GM21526 (cell line): ENCODE data around the gene ZNF709.
"Not testable (repeated sequence)": the region's sequence is repeated elsewhere in the genome, so short reads cannot be mapped to it uniquely, and the experiment has no call there.

ENCODE experiments used
- ATAC-seq: cut with Tn5 transposase; IDR thresholded peaks from one replicate; pipeline ENCODE4 v1.9.1; 2021; ENCODE audit warnings: moderate library complexity; ENCODE audit not compliant: unreplicated experiment, low FRiP score

ZNF709 gene

DNA sequence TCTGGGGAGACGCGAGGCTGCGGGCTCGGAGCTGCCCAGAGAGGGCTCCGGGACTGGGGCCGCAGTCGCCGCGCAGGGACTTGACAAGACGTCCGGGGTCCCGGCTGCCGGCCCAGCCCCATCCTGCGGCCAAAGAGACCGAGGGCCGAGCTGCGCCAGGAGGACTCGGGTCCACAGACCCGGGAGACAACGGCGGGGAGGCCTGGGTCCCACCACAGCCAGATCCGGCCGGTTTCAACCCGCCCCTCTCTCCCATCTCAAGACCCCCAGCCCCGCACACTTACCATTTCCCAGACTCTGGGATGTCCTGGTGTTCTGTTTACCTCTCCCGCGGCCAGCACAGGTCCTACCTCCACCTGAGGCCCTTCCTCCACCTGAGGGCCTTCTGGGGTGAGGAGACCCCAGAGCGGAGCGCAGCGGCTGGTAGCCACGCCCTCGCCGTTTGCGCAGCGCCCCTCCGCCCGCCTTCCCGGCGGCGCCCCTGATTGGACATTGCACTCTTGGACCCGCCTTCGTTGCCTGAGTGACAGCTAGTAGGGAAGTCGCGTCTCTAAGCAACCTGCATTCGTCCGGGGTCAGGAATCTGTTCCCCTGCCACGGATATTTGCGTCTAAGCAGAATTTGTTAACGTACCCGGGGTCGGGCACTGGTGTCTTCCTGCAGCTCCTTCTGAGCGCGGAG is at the start of gene ZNF709:
Gene ZNF709, minus strand, starts transcription at position 446 of the 681 bp plus-strand sequence. Its CDS starts 159 bp downstream, at position 287.
- peak; percentile 80 for ATAC-seq

DNA sequence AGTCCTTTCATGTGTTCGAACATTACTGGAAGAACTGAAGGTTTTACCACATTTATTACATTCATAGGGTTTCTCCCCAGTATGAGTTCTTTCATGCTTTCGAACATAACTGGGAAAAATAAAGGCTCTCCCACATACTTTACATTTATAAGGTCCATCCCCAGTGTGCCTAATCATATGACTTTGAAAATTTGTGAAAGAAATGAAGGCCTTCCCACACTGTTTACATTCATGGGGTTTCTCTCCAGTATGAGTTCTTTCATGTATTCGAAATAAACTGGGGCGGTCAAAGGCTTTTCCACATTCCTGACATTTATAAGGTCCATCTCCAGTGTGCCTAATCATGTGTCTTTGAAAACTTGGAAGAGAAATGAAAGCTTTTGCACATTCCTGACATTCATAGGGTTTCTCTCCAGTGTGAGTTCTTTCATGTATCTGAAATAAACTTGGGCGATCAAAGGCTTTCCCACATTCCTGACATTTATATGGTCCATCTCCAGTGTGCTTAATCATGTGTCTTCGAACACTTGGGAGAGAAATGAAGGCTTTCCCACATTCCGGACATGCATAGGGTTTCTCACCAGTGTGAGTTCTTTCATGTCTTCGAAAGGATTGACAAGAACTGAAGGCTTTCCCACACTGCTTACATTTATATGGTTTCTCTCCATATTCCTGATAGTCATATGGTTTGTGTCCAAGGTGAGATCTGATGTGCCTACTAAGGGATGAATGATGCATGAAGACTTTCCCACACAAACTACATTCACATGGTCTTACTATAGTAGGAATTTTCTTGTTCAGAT is 42.6 kb upstream of the ZNF709 start:
- no peak for ATAC-seq

- ATAC-seq: no peak
These were observed 41.9 kb upstream of the ZNF709 start for GRCh38 chr19:12526542-12526941.

- no peak for ATAC-seq
These were observed 37.4 kb upstream of the ZNF709 start for GRCh38 chr19:12521996-12522395.

GRCh38 chr19:12513531-12514061 is 29.0 kb upstream of the ZNF709 start:
- ATAC-seq: no peak

DNA sequence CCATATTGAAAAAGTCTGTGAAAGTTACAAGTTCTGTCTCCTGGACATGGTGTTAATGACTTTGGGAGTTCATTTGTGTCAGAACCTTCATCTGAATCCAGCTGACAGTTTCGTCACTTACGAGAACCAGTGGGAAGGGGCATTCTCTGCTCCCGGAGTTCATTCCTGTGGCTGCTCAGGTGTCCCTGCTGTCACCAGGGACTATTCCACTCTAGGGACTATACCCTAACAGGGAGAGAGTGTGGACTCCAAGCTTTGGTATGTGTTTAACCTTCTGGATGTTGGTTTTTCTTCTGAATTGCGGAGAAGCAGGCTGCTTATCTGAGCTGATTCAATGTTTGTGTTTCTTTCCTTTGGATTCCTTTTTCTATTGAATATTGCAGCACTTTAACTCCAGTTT is 12.4 kb upstream of the ZNF709 start:
- ATAC-seq: no peak

DNA sequence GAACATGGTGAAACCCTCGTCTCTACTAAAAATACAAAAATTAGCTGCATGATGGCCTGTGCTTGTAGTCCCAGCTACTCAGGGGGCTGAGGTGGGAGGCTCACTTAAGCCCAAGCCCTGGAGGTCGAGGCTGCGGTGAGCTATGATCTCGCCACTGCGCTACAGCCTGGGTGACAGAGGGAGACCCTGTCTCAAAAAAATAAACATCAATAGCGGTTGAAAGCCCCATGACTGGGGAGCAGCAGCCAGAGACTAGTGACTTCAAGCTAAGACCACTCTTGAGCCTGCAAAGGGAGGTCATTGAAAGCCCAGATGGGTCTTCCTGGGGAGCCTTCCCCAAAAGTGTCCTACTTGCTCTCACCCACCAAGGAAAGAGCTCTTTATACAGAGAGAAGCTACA is 11.9 kb upstream of the ZNF709 start:
- no peak for ATAC-seq

DNA sequence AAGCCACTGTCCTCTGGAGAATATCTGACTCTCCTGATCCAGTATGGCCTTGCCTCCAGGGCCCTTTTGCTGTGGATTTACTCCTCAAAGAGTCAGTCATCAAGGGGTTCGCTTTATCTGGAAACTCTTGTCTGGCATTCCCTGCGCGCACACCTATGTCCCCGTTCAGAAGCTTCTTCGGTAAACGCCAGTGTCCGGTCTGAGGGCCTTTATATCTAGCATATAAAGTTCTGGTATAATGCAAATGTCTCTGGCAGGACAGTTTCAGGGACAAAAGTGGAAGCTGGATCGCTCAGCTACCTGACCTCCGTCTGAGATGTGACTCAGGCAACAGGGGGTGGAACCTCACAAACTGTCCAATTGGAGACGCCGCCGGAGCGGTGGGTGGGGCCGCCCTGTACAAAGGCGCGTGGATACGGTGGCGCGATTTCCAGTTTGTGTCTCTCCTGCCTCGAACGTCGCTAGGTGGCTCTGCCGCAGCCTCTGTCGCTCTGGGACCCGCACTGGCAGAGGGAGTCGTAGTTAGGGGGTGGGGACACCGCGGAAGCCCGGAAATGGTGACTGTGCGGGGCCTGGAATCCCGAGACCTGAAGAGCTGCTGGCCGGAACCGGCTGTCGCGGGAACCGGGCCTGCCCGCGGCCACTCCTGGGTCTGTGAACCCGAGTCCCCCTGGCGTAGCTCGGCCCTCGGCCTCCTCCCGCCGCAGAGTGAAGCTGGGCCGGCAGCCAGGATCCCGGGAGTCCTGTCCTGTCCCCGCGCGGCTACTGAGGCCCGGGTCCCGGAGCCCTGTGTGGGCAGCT is 10.6 kb upstream of the ZNF709 start:
- peak; percentile 87 for ATAC-seq

DNA sequence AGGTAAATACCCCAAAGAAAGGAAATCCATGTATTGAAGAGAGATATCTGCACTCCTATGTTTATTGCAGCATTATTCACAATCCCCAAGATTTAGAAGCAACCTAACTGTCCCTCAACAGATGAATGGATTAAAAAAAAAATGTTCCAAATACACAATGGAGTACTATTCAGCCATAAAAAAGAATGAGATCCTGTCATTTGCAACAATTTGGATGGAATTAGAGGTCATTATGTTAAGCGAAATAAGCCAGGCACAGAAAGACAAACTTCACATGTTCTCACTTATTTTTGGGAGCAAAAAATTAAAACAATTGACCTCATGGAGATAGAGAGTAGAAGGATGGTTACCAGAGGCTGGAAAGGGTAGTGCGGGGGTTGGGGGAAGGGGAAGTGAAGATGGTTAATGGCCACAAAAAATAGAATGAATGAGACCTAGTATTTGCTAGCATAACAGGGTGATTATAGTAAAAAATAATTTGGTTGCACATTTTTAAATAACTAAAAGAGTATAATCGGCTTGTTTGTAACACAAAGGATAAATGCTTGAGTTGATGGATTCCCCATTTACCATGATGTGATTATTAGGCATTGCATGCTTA is 9.7 kb upstream of the ZNF709 start:
- no peak for ATAC-seq

DNA sequence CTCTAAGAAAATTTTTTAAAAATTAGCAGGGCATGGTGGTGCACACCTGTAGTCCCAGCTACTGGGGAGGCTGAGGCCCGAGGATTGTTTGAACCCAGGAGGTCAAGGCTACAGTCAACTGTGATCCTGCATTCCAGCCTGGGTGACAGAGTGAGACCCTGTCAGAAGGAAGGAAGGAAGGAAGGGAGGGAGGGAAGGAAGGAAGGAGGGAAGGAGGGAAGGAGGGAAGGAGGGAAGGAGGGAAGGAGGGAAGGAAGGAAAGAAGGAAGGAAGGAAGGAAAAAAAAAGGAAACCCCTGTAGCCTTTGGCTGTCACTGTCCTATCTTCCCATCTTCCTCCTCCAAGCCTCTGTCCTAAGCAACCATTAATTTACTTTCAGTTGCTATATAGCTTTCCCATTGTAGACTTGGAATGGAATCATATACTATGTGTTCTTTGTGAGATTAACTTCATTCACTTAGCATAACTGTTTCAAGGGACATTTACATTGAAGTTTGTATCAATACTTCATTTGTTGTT is 1.7 kb upstream of the ZNF709 start:
- ATAC-seq: not testable (repeated sequence)

- ATAC-seq: no peak
These were observed 955 bp upstream of the ZNF709 start for GRCh38 chr19:12485571-12485970.

DNA sequence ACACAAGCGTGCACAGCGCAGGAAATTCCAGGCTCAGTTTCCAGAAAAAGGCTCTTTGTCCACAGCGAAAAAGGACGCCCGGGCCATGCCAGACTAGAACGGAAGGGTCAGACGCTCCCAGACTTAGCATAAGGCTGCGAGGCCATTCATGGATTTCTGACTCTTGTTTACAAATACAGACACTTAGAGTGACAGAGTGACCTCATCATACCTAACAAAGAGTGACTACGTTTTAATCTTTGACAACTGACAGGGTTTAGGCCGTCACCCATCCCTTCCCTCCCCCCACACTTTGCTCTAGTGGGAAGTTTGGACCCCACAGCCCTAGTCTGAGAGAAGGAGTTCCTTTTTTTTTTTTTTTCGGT is 418 bp upstream of the ZNF709 start:
- ATAC-seq: peak; percentile 22

- ATAC-seq: no peak
These were observed 625 bp downstream of the ZNF709 start for GRCh38 chr19:12484011-12484370.

GRCh38 chr19:12482509-12482886 is 2.1 kb downstream of the ZNF709 start:
- ATAC-seq: no peak

DNA sequence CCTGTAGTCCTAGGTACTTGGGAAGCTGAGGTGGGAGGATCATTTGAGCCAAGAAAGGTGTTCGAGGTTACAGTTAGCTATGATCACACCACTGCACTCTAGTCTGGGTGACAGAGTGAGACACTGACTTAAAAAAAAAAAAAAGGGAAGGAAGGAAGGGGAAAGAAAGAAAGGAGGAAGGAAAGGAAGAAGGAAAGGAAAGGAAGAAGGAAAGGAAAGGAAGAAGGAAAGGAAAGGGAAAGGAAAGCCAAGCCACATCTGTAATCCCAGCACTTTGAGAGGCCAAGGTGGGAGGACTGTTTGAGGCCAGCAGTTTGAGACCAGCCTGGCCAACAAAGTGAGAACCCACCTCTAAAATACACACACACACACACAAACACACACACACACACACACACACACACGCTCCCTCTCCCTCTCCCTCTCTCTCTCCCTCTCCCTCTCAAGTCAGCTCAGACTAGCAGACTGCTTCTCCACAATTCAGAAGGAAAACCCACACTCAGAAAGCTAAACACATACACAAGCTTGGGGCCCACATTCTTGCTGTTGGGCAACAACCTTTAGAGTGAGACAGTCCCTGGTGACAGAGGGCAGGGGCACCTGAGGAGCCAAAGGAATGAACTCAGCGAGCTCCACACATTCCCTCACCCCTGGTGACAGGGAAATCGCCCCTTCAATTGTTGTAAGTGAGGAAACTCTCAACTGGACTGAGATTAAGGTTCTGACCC is 2.7 kb downstream of the ZNF709 start:
- ATAC-seq: no peak

- no peak for ATAC-seq
These were observed 6.2 kb downstream of the ZNF709 start for GRCh38 chr19:12478234-12478941.

DNA sequence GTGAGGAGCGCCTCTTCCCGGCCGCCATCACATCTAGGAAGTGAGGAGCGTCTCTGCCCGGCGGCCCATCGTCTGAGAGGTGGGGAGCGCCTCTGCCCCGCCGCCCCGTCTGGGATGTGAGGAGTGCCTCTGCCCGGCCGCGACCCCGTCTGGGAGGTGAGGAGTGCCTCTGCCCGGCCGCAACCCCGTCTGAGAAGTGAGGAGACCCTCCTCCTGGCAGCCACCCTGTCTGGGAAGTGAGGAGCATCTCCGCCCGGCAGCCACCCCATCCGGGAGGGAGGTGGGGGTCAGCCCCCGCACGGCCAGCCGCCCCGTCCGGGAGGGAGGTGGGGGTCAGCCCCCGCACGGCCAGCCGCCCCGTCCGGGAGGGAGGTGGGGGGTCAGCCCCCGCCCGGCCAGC is 17.0 kb downstream of the ZNF709 start:
- ATAC-seq: not testable (repeated sequence)

GRCh38 chr19:12465211-12465610 is 19.4 kb downstream of the ZNF709 start:
- ATAC-seq: no peak

- ATAC-seq: no peak
These were observed 19.8 kb downstream of the ZNF709 start for GRCh38 chr19:12464769-12465168.
